ENCODE data around the gene ZNF19.
"Not testable (repeated sequence)": the region's sequence is repeated elsewhere in the genome, so short reads cannot be mapped to it uniquely, and the experiment has no call there.

The ZNF19 gene

DNA sequence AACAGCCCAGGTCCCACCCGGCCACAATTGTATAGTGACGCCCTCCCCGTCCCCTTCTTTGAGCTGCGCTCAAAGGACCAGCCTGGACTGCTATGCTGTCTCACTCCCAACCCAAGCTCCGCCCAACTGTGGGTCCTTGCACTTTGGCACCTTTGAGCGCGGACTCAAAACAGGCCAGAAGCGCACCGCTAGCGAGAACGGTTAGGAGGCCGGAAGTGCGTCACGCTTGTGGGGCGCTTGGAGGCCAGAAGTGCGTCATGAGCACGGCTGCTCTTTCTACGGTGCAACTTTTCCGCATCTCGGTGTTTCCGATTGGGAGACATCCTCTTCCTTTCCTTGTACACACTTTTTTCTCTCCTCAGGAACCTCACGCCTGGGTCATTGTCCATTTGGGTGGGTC lies at the start of gene ZNF19:
TSS of gene ZNF19 (minus strand) at position 203 of the 400 bp plus-strand sequence. CDS start 7,210 bp downstream, outside the sequence.
- DNase-seq (ENCODE audit: low spot score): no peak

- DNase-seq (ENCODE audit: low spot score): peak; percentile 65
Measured at GRCh38 chr16:71537643-71538042, 48.5 kb upstream of the ZNF19 start.

DNA sequence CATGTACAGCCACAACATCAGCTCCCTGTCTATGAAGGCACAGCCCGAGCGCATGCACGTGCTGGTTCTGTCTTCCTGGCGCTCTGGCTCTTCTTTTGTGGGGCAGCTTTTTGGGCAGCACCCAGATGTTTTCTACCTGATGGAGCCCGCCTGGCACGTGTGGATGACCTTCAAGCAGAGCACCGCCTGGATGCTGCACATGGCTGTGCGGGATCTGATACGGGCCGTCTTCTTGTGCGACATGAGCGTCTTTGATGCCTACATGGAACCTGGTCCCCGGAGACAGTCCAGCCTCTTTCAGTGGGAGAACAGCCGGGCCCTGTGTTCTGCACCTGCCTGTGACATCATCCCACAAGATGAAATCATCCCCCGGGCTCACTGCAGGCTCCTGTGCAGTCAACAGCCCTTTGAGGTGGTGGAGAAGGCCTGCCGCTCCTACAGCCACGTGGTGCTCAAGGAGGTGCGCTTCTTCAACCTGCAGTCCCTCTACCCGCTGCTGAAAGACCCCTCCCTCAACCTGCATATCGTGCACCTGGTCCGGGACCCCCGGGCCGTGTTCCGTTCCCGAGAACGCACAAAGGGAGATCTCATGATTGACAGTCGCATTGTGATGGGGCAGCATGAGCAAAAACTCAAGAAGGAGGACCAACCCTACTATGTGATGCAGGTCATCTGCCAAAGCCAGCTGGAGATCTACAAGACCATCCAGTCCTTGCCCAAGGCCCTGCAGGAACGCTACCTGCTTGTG lies 47.8 kb upstream of the ZNF19 start:
- DNase-seq (ENCODE audit: low spot score): no peak

DNA sequence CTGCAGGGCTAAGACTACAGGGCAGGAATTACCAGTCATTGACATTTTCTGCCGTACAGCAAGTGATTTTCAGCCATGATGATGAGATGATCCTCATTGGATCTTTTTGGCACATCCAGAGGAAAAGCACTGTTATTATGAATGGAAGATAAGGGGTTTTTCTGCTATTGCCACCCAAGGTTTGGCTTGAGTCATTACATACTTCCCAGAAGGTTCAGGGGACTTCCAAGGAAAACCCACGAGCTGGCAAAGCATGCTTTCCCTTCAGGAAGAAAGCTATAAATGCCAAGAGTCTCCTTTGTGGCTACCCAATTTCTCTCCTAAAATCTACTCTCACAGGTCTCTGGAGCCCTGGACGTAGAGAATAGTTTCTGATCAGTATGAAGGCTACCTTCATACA lies 43.2 kb upstream of the ZNF19 start:
- no peak for DNase-seq (ENCODE audit: low spot score)

GRCh38 chr16:71528863-71529262 lies 39.7 kb upstream of the ZNF19 start:
- no peak for DNase-seq (ENCODE audit: low spot score)

DNA sequence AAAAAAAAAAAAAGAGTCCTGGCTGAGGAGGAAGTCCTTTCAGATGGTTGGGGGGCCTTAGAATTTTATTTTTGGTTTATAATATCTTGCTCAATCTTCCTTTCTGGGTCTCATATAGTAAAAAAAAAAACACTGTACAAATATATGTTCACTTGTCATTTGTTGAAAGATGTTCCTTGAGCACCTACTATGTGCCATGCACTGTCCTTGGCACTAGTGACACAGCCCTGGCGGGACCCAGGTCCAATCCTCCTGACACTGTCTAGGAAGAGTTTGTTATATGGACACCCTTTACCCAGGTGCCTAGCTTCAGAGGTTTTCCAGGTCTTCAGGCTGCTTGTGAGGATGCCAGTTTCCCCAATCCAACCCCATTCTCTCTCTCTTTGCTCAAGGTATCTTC lies 39.1 kb upstream of the ZNF19 start:
- no peak for DNase-seq (ENCODE audit: low spot score)

- peak; percentile 83 for DNase-seq (ENCODE audit: low spot score)
Measured at GRCh38 chr16:71526111-71526631, 37.0 kb upstream of the ZNF19 start, which contains the start of gene CHST4. TSS of gene CHST4 (plus strand) at chr16:71526426. CDS start at chr16:71536678, 10,252 bp downstream.

DNA sequence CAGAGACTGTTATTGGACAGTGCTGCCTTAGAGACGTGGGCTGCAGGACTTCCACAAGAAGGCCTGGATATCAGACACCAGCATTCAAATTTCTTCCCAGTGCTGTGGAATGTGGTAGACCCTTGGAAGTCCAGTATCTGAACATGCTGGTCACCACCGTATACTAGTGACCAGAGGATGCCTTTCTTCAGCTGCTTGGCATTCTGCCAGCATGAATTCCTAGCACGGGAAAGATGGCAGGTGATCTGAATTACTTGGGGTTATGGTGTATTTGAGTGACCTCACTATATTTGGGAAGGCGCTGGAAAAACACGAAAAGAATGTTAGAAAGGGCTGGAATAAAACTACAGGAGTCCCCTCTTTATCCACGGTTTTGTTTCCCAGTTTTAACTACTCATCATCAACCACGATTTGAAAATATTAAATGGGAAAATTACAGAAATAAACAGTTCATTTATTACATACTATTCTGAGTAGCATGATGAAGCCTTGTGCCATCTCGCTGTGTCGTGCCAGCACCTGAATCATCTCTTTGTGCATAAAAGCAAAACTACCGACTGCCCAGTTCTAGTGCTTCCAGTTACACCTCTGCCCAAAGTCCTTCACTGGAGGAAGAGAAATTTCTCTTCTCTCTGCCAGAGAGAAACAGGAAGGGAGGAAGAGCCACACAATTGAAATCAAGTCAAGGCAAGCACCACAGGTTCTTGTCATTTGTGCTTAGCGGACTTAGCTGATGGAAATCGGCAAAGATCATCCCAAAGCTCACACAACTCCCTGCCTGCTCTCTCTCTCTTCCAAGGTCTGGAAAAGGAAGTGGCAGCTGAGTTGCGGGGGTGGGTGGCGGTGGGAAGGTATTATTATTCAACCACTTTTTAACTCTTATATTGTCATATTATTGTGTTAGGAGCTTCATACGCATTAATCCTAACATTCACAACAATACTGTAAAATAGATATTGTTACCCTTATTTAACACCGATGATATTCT lies 35.7 kb upstream of the ZNF19 start:
- no peak for DNase-seq (ENCODE audit: low spot score)

DNA sequence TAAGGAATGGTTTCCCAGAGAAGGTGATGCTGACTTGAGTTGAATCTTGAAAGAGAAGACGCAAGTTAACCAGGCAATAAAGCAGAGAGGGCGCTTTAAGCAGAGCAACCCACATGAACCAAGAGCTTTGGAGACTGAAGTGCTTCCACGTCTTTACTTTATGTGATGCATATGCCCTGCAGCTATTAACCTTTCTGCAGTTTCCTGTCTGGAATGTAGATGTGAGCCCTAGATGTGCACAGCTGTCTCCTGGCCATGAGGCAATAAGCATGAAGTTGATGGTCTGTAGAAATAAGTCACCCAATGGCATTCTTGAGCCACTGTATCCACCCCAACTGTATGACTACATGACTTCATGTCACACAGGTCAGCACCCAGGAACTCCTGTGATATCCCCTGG lies 31.4 kb upstream of the ZNF19 start:
- no peak for DNase-seq (ENCODE audit: low spot score)

GRCh38 chr16:71515026-71515425 lies 25.9 kb upstream of the ZNF19 start:
- DNase-seq (ENCODE audit: low spot score): no peak

- no peak for DNase-seq (ENCODE audit: low spot score)
Measured at GRCh38 chr16:71514476-71514875, 25.4 kb upstream of the ZNF19 start.

- DNase-seq (ENCODE audit: low spot score): no peak
Measured at GRCh38 chr16:71513302-71513701, 24.2 kb upstream of the ZNF19 start.

GRCh38 chr16:71507061-71507460 lies 17.9 kb upstream of the ZNF19 start:
- DNase-seq (ENCODE audit: low spot score): no peak

GRCh38 chr16:71504901-71505300 lies 15.8 kb upstream of the ZNF19 start:
- DNase-seq (ENCODE audit: low spot score): no peak

DNA sequence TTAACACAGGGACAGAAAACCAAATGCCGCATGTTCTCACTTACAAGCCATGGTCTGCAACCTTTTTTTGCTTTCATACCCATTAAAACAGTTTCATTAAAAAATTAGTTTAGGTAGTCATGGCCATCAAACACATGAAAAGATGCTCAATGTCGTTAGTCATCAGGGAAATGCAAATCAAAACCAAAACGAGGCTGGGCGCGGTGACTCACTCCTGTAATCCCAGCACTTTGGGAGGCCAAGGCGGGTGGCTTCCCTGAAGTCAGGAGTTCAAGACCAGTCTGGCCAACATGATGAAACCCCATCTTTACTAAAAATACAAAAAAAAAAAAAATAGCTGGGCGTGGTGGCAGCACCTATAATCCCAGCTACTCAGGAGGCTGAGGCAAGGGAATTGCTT lies 14.9 kb upstream of the ZNF19 start:
- not testable (repeated sequence) for DNase-seq (ENCODE audit: low spot score)

- DNase-seq (ENCODE audit: low spot score): no peak
Measured at GRCh38 chr16:71501547-71501946, 12.4 kb upstream of the ZNF19 start.

GRCh38 chr16:71500964-71501363 lies 11.8 kb upstream of the ZNF19 start:
- no peak for DNase-seq (ENCODE audit: low spot score)

DNA sequence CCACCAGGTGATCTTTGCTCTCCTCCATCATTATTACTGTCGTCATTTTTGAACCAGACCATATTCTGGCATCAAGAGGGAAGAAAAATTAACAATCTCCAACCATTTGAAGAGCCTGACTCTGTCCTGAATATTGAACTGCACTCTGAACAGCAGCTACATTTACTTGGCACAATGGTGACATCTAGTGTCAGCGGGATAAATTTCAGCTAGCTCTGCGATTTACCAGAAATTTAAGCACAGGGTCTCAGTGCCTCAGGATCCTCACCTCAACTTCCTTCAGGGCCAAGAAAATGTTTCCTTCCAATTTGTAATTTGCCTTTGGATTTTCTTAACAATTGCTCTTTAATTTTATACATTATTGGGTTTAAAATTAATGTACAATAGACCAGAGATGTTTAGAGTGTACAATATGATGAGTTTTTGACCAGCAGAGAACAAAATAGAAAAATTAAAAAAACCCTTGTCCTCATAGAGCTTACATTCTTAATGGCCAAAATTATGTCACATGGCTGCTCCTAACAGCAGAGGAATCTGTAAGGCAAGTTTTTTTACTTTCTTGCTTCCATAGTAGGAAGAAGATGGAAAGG lies 10.7 kb upstream of the ZNF19 start:
- DNase-seq (ENCODE audit: low spot score): peak; percentile 77

DNA sequence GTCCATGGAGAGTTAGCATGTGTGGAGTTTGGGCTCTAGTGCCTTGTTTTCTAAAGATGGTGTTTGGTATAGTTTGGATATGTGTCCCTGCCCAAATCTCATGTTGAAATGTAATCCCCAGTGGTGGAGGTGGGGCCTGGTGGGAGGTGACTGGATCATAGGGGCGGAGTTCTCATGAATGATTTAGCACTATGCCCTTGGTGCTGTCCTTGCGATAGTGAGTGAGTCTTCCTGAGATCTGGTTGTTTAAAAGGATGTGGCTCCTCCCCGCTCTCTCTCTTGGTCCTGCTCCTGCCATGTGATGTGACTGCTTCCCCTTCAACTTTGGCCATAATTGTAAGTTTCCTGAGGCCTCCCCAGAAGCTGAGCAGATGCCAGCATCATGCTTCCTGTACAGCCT lies 8.9 kb upstream of the ZNF19 start:
- no peak for DNase-seq (ENCODE audit: low spot score)

DNA sequence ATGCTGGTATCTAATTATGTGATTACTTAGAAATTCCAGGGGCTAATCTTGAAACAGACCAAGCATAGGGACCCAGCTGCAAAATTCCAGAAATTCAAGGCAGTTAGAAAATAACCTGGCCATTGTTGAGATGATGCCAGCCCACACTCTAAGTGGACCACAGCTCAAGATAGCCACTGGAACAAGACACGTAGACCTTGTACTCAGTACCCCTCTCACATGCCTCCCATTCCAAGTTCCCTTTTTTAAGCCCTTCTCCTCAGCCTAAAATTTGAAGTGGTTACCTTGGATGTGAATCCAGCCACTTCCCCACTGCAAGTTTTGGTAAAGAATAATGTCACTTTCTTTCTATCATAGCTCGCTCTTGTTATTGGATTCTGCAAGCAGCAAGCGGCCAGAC lies 4.1 kb upstream of the ZNF19 start:
- no peak for DNase-seq (ENCODE audit: low spot score)

DNA sequence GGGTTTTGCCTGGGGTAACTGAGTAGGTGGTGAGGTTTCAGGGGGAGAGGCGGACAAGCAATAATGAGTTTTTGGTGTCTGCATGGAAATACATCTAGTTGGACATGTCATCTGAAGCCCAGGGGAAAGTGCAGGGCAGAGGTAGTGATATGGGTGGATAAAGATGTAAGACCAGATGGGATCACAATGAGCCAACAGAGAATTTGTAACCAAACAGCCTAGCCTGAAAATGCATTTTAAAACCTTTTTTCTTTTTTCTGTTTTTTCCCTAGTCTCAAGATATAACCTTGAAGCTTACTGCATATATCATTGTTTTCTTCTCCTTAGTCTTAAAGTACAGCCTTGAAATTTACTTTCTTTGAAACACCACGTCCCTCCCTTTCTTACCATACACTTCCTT lies 3.7 kb upstream of the ZNF19 start:
- DNase-seq (ENCODE audit: low spot score): no peak

- no peak for DNase-seq (ENCODE audit: low spot score)
Measured at GRCh38 chr16:71491054-71491453, 1.9 kb upstream of the ZNF19 start.
